Endodermal cell (in vitro differentiated cells): Measurements from ENCODE around the gene PRKCZ. TPM values are rescaled to one million over a fixed set of nuclear protein-coding genes. Genes with fewer than 3 reads are reported as not detected.

Experiments used
- DNase-seq: peaks from one replicate; pipeline ENCODE4 v3.0.0-alpha.2; 2017
- H3K27ac ChIP-seq: 2 replicates; pipeline ENCODE4 v1.5.1; 2013; ENCODE audit warnings: mild to moderate bottlenecking, low read depth, low read length, moderate library complexity
- H3K27me3 ChIP-seq: 2 replicates; pipeline ENCODE4 v1.6.1; 2013; ENCODE audit warnings: mild to moderate bottlenecking, low read length, moderate library complexity; ENCODE audit not compliant: insufficient read depth, control insufficient read depth, poor library complexity, severe bottlenecking
- H3K36me3 ChIP-seq: 2 replicates; pipeline ENCODE4 v1.7.0; 2013; ENCODE audit warnings: mild to moderate bottlenecking, low read length, moderate library complexity; ENCODE audit not compliant: control insufficient read depth, insufficient read depth
- H3K4me1 ChIP-seq: one replicate; pipeline ENCODE4 v1.7.0; 2013; ENCODE audit warnings: low read length; ENCODE audit not compliant: control insufficient read depth, insufficient read depth
- H3K4me3 ChIP-seq: 2 replicates; pipeline ENCODE4 v1.5.1; 2013; ENCODE audit warnings: mild to moderate bottlenecking, low read length, moderate library complexity
- H3K9ac ChIP-seq: 2 replicates; pipeline ENCODE4 v1.6.1; 2013; ENCODE audit warnings: mild to moderate bottlenecking, low read length, moderate library complexity; ENCODE audit not compliant: poor library complexity, severe bottlenecking; ENCODE audit errors: extremely low read depth
- H3K9me3 ChIP-seq: 2 replicates; pipeline ENCODE4 v1.6.1; 2013; ENCODE audit warnings: mild to moderate bottlenecking, low read length, moderate library complexity; ENCODE audit not compliant: control insufficient read depth
- H3K27ac Mint-ChIP-seq: 2 replicates; pipeline ENCODE4 v1.8.0; 2020; ENCODE audit warnings: mixed read lengths
- H3K27me3 Mint-ChIP-seq: 2 replicates; pipeline ENCODE4 v1.8.0; 2021; ENCODE audit warnings: mild to moderate bottlenecking, mixed read lengths; ENCODE audit not compliant: insufficient read depth
- H3K36me3 Mint-ChIP-seq: 2 replicates; pipeline ENCODE4 v1.8.0; 2020; ENCODE audit warnings: low read depth, mixed read lengths
- H3K4me1 Mint-ChIP-seq: 2 replicates; pipeline ENCODE4 v1.8.0; 2020; ENCODE audit warnings: mixed read lengths
- H3K4me3 Mint-ChIP-seq: 2 replicates; pipeline ENCODE4 v1.8.0; 2020; ENCODE audit warnings: mild to moderate bottlenecking, moderate library complexity, mixed read lengths
- H3K9me3 Mint-ChIP-seq: 2 replicates; pipeline ENCODE4 v1.8.0; 2020; ENCODE audit warnings: mild to moderate bottlenecking, mixed read lengths
- WGBS, 2 experiments: methylation state at CpG; one replicate each; pipeline versions ENCODE4 v1.1.5 to v1.1.7; 2013; ENCODE audit warnings: missing lambda C conversion rate in 2 of 2, mixed read lengths in 1 of 2; ENCODE audit not compliant: insufficient coverage in 1 of 2, insufficient read length in 1 of 2; 5-methylcytosine and 5-hydroxymethylcytosine counted together
- total RNA-seq, 2 donors: library from RNA; stranded (reverse); fragmentation: NEBNext Ultra II Directional in 1 of 2; extraction: Animal tissue kit (Norgen Biotek cat#: 25700) in 1 of 2; gene quantifications; 2 replicates in 1 of 2; 3 replicates in 1 of 2; pipeline ENCODE4 v1.2.1, GENCODE V29; 2021
- TF ChIP-seq, protein P1 (sequence below): fragments of 200-600 bp; sonication (generic); conservative IDR thresholded peaks from 2 replicates; pipeline ENCODE4 v1.5.0; 2021; ENCODE audit warnings: antibody characterized with exemption, mild to moderate bottlenecking

PRKCZ gene
- total RNA-seq, 2 donors from 2014 or later: 49.9 to 68.5 TPM

DNA sequence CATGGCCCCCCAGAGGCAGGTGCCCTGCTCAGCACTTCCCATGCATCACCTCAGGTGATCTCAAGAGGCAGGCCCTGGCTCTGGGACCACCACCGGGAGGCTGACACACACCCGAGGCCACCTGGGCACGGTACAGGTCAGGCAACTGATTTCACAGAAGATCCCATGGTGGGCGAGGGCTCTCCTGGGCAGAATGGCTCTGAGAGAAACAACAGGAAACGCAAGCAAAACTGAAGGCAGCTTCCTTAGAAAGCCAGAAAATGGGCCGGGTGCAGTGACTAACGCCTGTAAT is 166.5 kb downstream of the PRKCZ start:
- H3K27ac Mint-ChIP-seq: no peak overlapping the region
- 93 to 97% methylated on average over 7 of the region's 7 CpGs for WGBS, 2 experiments

DNA sequence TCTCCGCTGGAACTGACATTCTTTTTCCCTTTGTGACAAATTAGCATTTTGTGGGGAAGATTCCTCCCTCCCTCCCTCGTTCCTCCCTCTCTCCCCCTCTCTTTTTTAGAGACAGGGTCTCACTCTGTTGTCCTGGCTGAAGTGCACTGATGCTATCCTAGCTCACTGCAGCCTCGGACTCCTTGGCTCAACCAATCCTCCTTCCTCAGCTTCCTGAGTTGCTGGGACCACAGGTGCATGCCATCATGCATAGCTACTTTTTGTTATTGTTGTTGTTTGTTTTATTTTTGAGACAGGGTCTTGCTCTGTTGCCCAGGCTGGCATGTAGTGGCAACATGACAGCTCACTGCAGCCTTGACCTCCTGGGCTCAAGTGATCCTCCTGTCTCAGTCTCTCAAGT is 171.1 kb downstream of the PRKCZ start:
- no peaks in the 10 kb centered on the region for H3K27me3 ChIP-seq
- Mint-ChIP-seq H3K9me3 (no peaks in the 10 kb centered on the region), H3K4me1 (peaks cover 4% of the 10 kb centered on the region), H3K27ac (no peak overlapping the region), H3K27me3 (peaks cover 2% of the 10 kb centered on the region), H3K36me3 (no peaks in the 10 kb centered on the region), H3K4me3 (no peak overlapping the region)
- DNase-seq: no peak
- no peak overlapping the region for H3K9ac ChIP-seq
- no peak overlapping the region for H3K4me3 ChIP-seq
- no peaks in the 10 kb centered on the region for H3K9me3 ChIP-seq
- H3K27ac ChIP-seq: no peak overlapping the region
- 75 to 89% methylated on average over 2 to 3 of the region's 3 CpGs for whole genome bisulfite sequencing, 2 experiments
- TF ChIP-seq, protein P1, sequence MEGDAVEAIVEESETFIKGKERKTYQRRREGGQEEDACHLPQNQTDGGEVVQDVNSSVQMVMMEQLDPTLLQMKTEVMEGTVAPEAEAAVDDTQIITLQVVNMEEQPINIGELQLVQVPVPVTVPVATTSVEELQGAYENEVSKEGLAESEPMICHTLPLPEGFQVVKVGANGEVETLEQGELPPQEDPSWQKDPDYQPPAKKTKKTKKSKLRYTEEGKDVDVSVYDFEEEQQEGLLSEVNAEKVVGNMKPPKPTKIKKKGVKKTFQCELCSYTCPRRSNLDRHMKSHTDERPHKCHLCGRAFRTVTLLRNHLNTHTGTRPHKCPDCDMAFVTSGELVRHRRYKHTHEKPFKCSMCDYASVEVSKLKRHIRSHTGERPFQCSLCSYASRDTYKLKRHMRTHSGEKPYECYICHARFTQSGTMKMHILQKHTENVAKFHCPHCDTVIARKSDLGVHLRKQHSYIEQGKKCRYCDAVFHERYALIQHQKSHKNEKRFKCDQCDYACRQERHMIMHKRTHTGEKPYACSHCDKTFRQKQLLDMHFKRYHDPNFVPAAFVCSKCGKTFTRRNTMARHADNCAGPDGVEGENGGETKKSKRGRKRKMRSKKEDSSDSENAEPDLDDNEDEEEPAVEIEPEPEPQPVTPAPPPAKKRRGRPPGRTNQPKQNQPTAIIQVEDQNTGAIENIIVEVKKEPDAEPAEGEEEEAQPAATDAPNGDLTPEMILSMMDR: no peak
- H3K36me3 ChIP-seq: no peaks in the 10 kb centered on the region
- H3K4me1 ChIP-seq: no peaks in the 10 kb centered on the region

More for the DNA sequence above, 166.5 kb downstream of the PRKCZ start:
- Histone ChIP-seq H3K27me3 (no peaks in the 10 kb centered on the region), H3K36me3 (no peaks in the 10 kb centered on the region), H3K9me3 (no peaks in the 10 kb centered on the region), H3K27ac (no peak overlapping the region), H3K4me1 (peaks cover 10% of the 10 kb centered on the region), H3K9ac (no peak overlapping the region), H3K4me3 (no peak overlapping the region)
- TF ChIP-seq, protein P1: no peak
- Mint-ChIP-seq H3K36me3 (no peaks in the 10 kb centered on the region), H3K27me3 (peaks cover 2% of the 10 kb centered on the region), H3K4me1 (peaks cover 6% of the 10 kb centered on the region), H3K9me3 (no peaks in the 10 kb centered on the region), H3K4me3 (no peak overlapping the region)
- DNase-seq: no peak

DNA sequence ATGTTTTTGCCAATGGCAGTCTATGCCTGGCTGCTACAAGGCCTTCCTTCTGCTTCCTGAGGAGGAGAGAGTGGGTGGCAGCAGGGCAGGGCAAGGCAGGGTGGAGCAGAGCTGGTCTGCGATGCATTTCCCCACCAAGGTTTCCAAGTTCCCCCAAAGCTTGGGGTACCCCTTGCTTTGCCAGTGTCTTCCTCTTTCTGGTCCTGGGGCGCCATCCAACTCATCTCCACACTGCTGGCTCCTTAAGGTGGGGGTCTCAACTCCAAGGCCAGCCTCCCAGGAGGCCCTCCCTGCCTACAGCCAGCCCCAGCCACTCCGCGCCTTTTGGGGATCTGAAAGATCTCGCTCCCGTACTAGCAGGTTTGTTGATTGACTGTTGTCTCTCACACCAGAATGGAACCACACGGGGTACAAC is 174.0 kb downstream of the PRKCZ start:
- Mint-ChIP-seq H3K27me3 (peaks cover 2% of the 10 kb centered on the region), H3K4me3 (no peak overlapping the region), H3K9me3 (no peaks in the 10 kb centered on the region), H3K4me1 (peaks cover 6% of the 10 kb centered on the region), H3K36me3 (no peaks in the 10 kb centered on the region), H3K27ac (no peak overlapping the region)
- TF ChIP-seq, protein P1: no peak
- Histone ChIP-seq H3K9ac (no peak overlapping the region), H3K9me3 (no peaks in the 10 kb centered on the region), H3K4me1 (no peaks in the 10 kb centered on the region), H3K36me3 (no peaks in the 10 kb centered on the region), H3K4me3 (no peak overlapping the region), H3K27me3 (no peaks in the 10 kb centered on the region), H3K27ac (no peak overlapping the region)
- WGBS, 2 experiments: 92 to 98% methylated on average over 6 to 7 of the region's 7 CpGs
- no peak for DNase-seq
